MM.1S (cell line): ENCODE results near the gene C19orf81.

Experiments
- CTCF ChIP-seq: fragments of 300-600 bp; sonication (generic); IDR thresholded peaks from 2 replicates; pipeline ENCODE4 v1.5.1; 2016; ENCODE audit warnings: antibody characterized with exemption, low read length, mixed read lengths
- EZH2phosphoT487 ChIP-seq: fragments of 300-600 bp; sonication (generic); IDR thresholded peaks from 2 replicates; pipeline ENCODE4 v1.6.1; 2018; ENCODE audit warnings: antibody characterized with exemption, low read length

GRCh38 chr19:50624949-50625600 is 24.2 kb upstream of the C19orf81 start:
- TF ChIP-seq CTCF (no peak), EZH2phosphoT487 (no peak)
